Activated CD8-positive, alpha-beta memory T cell treated with anti-CD3 and anti-CD28 coated beads for 36 hours (primary cell): ENCODE measurements around the gene LSM2. TPM values are rescaled to one million over a fixed set of nuclear protein-coding genes. Genes with fewer than 3 reads are reported as not detected.
"Not testable (repeated sequence)": the region's sequence is repeated elsewhere in the genome, so short reads cannot be mapped to it uniquely, and the experiment has no call there.

Experiments
- CTCF ChIA-PET: fragments of 350-600 bp; sonication (Branson Sonifier 250); formaldehyde crosslinking; loops from one replicate; lab custom pipeline; 2021; ENCODE audit warnings: antibody characterized with exemption; lab: Charles Lee
- POLR2A ChIA-PET: fragments of 350-600 bp; sonication (Branson Sonifier 250); formaldehyde crosslinking; loops from one replicate; lab custom pipeline; 2021; ENCODE audit warnings: antibody characterized with exemption; lab: Charles Lee
- total RNA-seq, 2 experiments: library from RNA; stranded (reverse); gene quantifications; one replicate each; pipeline ENCODE4 v1.2.3, GENCODE V29; 2021

Gene LSM2
- total RNA-seq, 2 experiments from 2014 or later, result 154 to 166 TPM

DNA sequence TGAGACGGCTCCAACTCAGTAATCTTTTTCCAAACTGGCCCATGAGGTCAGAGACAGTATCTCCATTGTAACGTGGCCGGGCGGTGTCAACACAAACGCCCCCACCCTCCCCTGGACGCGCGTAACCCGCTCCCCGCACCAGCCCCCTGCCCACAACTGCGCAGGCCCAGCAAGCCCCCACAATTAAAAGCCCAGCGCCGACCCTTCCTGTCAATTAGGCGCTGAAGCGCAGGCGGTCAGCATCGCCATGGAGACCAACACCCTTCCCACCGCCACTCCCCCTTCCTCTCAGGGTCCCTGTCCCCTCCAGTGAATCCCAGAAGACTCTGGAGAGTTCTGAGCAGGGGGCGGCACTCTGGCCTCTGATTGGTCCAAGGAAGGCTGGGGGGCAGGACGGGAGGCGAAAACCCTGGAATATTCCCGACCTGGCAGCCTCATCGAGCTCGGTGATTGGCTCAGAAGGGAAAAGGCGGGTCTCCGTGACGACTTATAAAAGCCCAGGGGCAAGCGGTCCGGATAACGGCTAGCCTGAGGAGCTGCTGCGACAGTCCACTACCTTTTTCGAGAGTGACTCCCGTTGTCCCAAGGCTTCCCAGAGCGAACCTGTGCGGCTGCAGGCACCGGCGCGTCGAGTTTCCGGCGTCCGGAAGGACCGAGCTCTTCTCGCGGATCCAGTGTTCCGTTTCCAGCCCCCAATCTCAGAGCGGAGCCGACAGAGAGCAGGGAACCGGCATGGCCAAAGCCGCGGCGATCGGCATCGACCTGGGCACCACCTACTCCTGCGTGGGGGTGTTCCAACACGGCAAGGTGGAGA lies 8.5 kb upstream of the LSM2 start, which contains the start of the genes HSPA1A and HSPA1L:
Gene HSPA1A (plus strand): TSS at position 519 of the 814 bp plus-strand sequence. CDS start 214 bp downstream, at position 733.
Gene HSPA1L (minus strand): TSS at position 259 of the 814 bp plus-strand sequence. CDS start 3,311 bp downstream, outside the sequence.
- CTCF ChIA-PET, result interaction anchor here (0.7 to 1.9 kb wide), 4 partner anchors 10 to 19 kb away, joined by 3 to 7 read pairs (median 4); partner anchors contain the start of genes HSPA1B and VARS1
- POLR2A ChIA-PET, result interaction anchor here (0.5 to 2.6 kb wide), 7 partner anchors 8 to 274 kb away, joined by 3 to 12 read pairs (median 4); partner anchors contain the start of genes DDAH2, HSPA1B and LSM2

DNA sequence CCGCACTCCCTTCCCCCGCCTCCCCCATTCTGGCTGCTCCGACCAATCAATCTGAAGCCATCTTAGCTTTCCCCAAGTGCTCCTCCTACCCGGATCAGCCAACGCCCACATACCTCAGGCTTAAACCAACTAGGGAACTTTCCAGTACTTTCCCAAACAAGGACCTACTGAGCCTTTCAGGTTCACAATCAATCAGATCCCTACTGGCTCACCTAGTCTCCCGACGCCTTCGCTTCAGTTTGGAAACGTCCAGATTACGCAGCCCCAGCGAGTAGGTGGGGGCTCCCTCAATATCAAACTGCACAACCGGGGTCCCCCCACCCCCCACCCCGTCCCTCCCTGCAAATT lies 7.9 kb upstream of the LSM2 start:
- CTCF ChIA-PET, result interaction anchor here (1.6 to 2.1 kb wide), 3 partner anchors 9 to 19 kb away, joined by 4 to 8 read pairs (median 7); partner anchors contain the start of genes HSPA1B and VARS1
- POLR2A ChIA-PET, result interaction anchor here (1.0 to 2.6 kb wide), 6 partner anchors 8 to 273 kb away, joined by 3 to 12 read pairs (median 4); partner anchors contain the start of genes DDAH2, HSPA1B and LSM2

- POLR2A ChIA-PET, result interaction anchor here (0.6 to 2.6 kb wide), 9 partner anchors 8 to 236 kb away, joined by 3 to 12 read pairs (median 4); partner anchors contain the start of gene HSPA1B
- CTCF ChIA-PET, result interaction anchor here (1.2 to 2.1 kb wide), 2 partner anchors 9 to 13 kb away, joined by 5 to 8 read pairs; partner anchors contain the start of gene HSPA1B
Measured at GRCh38 chr6:31813465-31813849, 6.7 kb upstream of the LSM2 start.

DNA sequence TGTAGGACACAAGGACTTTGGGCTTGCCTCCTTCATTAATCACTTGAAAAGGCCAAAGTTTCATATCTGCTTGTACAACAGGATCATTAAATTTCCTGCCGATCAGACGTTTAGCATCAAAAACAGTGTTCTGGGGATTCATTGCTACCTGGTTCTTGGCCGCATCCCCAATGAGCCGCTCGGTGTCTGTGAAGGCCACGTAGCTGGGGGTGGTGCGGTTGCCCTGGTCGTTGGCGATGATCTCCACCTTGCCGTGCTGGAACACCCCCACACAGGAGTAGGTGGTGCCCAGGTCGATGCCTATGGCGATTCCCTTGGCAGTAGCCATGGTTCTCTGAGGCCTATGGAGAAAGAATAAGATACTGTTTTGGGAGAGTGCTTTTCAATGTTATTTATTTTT lies 4.9 kb upstream of the LSM2 start:
- ChIA-PET POLR2A (interaction anchor here (0.6 to 2.4 kb wide), 2 partner anchors 11 to 15 kb away, joined by 3 to 10 read pairs; partner anchors contain the start of gene HSPA1B), CTCF (interaction anchor here (1.2 kb wide), 1 partner anchor 10 kb away, joined by 4 read pairs; no protein-coding TSS in a partner anchor)

- CTCF ChIA-PET, result not testable (repeated sequence)
- POLR2A ChIA-PET, result interaction anchor here (0.6 kb wide), 1 partner anchor 9 kb away, joined by 3 read pairs; no protein-coding TSS in a partner anchor
Measured at GRCh38 chr6:31808599-31808998, 1.8 kb upstream of the LSM2 start.

DNA sequence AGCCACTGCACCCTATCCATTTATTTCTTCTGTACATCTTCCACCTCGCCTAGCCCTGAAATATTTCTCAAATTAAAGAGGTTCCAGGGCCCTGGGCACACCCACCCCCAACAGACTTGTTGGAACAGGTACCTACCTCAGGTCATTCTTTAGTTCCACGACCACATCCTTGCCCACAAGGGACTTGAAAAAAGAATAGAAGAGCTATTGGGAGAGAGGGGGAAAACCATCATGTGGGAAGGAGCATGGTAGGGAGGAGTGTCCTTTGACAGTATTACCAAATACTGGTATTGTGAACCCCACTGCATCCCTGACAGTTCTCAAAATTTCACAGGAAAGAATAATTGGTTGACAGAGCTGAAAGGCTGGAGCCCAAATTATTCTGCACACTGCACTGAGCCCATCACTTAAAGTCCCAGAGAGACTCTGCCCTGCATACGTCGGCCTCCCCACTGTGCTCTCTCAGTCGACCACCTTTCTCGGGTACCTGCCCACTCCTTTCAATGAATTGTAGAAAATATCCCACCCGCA lies 762 bp downstream of the LSM2 start:
- CTCF ChIA-PET, result interaction anchor here (1.0 to 2.0 kb wide), 6 partner anchors 8 to 76 kb away, joined by 4 to 10 read pairs (median 4); partner anchors contain the start of genes HSPA1A, HSPA1L and VARS1
- POLR2A ChIA-PET, result interaction anchor here (0.7 to 3.1 kb wide), 9 partner anchors 8 to 142 kb away, joined by 3 to 20 read pairs (median 3); partner anchors contain the start of genes GPANK1, HSPA1B, VARS1 and VWA7

DNA sequence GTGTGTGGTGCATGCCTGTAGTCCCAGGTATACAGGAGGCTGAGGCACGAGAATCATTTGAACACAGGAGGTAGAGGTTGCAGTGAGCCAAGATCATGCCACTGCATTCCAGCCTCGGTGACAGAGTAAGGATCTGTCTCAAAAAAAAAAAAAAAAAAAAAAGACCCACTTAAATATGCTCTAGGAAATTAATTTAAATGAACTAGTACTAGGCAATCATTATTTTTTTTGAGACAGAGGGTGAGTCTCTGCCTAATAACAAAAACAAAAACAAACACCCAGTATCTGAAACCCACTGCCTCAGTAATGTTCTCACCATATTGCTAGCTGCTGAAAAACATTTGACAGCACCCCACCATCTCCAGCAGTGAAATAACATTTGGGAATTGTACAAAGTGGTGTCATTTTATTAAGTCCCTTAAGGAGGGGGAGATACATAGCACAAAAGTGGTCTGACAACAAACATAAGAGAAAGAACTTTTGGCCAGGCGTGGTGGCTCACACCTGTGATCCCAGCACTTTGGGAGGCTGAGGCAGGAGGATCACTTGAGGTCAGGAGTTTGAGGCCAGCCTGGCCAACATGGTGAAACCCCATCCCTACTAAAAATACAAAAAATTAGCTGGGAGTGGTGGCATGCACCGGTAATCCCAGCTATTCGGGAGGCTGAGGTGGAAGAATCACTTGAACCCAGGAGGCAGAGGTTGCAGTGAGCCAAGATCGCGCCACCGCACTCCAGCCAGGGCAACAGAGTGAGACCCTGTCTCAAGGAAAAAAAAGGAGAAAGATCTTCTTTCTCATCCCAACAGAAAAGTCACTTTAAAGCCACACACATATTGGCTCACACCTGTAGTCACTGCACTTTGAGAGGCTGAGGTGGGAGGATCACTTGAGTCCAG lies 5.5 kb downstream of the LSM2 start:
- POLR2A ChIA-PET, result interaction anchor here (0.6 to 0.7 kb wide), 2 partner anchors 136 to 148 kb away, joined by 3 to 7 read pairs; no protein-coding TSS in a partner anchor

GRCh38 chr6:31799781-31800180 lies 7.0 kb downstream of the LSM2 start:
- CTCF ChIA-PET, result no interaction called here
- POLR2A ChIA-PET, result interaction anchor here (0.6 kb wide), 1 partner anchor 32 kb away, joined by 3 read pairs; no protein-coding TSS in a partner anchor

More for the DNA sequence above, 5.5 kb downstream of the LSM2 start:
- CTCF ChIA-PET, result interaction anchor here (0.7 to 0.8 kb wide), 2 partner anchors 16 to 28 kb away, joined by 3 to 7 read pairs; no protein-coding TSS in a partner anchor

DNA sequence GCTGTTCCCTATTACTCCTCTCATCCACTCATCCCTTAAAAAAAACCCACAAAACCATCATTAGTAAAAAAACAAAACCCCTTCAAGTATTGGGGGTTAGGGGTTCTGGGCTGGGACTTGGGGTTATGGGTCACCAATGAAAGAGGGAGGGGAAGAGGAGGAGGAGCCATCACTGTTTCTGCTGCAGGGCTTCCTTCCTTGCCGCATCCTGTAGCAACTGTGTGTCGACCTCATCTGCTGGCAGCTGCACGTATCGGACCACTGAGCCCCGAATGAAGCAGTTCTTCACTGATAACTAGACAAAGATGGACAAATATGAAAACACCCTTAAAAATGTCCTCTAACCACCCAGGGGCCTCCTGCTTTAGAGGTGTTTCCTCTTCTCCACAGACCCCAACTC lies 9.2 kb downstream of the LSM2 start:
- ChIA-PET POLR2A (no interaction called here), CTCF (interaction anchor here (0.9 to 1.3 kb wide), 2 partner anchors 9 to 20 kb away, joined by 3 to 4 read pairs; partner anchors contain the start of gene LSM2)

DNA sequence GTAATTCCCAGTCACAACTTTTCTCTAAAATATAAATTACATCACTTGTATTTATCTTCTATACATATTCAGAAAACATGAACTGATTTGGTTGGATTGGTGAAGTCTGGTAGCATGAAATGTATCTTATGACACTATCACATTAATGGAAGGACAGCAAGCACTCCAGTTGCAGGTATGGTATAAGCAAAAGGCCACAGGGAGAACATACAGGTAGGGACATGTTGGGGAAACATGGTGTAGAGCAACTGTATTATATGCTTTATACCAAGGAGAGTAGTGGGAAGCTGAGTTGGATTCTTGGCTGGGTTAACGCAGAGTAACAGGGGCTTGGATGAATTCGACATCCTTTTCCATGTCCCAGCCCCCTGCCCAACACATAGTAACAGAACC lies 9.8 kb downstream of the LSM2 start:
- ChIA-PET CTCF (interaction anchor here (0.9 to 2.3 kb wide), 4 partner anchors 10 to 36 kb away, joined by 3 to 7 read pairs (median 4); partner anchors contain the start of gene LSM2), POLR2A (interaction anchor here (0.6 to 2.9 kb wide), 3 partner anchors 9 to 229 kb away, joined by 3 to 20 read pairs (median 7); partner anchors contain the start of gene LSM2)

DNA sequence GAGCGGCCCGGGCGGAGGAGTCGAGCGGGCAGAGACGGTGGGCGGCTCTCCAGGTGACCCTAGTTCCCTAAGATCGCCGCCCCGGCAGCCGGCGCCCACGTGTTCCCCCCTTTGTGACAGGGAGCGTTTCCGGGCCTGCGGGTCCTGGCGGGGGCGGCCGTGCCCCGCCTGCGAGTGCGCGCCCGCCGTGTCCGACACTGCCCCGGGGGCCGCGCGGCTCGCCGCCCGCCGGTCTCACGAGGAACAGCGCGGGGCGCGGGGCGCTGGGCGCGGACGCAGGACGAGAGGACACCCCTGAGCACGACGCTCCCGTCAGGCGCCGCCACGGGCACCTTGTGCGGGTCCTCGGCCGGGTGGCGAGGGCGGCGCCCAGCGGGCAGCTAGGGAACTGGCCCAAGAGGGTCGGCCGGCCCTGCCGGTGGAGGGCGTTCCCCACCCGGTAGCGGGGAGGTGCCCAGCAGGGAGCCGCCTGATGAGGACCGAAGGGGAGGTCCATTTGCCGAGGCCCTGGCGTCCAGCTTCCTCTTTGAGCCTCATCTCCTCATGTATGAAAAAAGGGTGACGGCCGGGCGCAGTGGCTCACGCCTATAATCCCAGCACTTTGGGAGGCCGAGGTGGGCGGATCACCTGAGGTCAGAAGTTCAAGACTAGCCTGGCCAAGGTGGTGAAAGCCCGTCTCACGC lies 11.0 kb downstream of the LSM2 start, which contains the start of gene VARS1:
Gene VARS1 (minus strand): TSS at position 137 of the 683 bp plus-strand sequence. CDS start 535 bp downstream, outside the sequence.
- ChIA-PET CTCF (interaction anchor here (0.6 to 2.3 kb wide), 16 partner anchors 9 to 227 kb away, joined by 3 to 10 read pairs (median 4); partner anchors contain the start of genes CLIC1, HSPA1A, HSPA1L and LSM2), POLR2A (interaction anchor here (0.6 to 2.9 kb wide), 3 partner anchors 10 to 255 kb away, joined by 3 to 20 read pairs (median 3); partner anchors contain the start of gene LSM2)

GRCh38 chr6:31794866-31795615 lies 11.7 kb downstream of the LSM2 start:
- CTCF ChIA-PET, result interaction anchor here (0.6 to 2.3 kb wide), 8 partner anchors 8 to 63 kb away, joined by 3 to 10 read pairs (median 4); partner anchors contain the start of genes CLIC1, HSPA1A, HSPA1L and LSM2
- POLR2A ChIA-PET, result interaction anchor here (0.5 to 2.9 kb wide), 4 partner anchors 11 to 254 kb away, joined by 3 to 20 read pairs (median 6); partner anchors contain the start of gene LSM2

DNA sequence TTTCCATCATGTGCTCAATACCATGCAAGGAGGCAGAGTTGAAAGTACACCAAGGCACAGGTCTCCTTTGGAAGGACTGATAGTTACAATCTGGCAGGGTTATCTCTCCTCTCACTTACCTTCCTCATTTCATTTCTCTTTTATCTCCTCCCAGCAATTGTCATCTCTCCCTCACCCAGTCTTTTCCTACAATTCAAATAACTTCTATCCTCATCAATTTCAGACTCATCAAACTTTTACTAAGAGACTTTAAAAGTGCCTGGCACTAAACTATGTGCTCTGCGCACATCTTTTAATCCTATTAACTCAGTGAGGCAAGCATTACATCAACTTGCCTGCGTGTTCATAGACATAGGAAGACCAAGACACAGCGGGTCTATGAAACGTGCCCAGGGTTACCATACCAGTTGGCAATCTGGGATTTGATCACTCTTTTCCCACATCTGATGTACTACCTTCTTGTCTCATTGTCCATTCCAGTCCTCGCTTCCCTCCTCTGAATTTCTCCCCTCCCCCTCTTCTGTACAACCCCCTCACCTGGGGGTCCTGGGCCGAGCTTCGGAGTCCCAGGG lies 12.4 kb downstream of the LSM2 start:
- CTCF ChIA-PET, result interaction anchor here (1.5 to 2.1 kb wide), 3 partner anchors 12 to 41 kb away, joined by 5 to 10 read pairs (median 6); partner anchors contain the start of gene LSM2
- POLR2A ChIA-PET, result interaction anchor here (0.5 to 2.9 kb wide), 3 partner anchors 12 to 40 kb away, joined by 3 to 20 read pairs (median 9); partner anchors contain the start of gene LSM2

GRCh38 chr6:31793927-31794245 lies 12.9 kb downstream of the LSM2 start:
- POLR2A ChIA-PET, CTCF ChIA-PET: not testable (repeated sequence)

DNA sequence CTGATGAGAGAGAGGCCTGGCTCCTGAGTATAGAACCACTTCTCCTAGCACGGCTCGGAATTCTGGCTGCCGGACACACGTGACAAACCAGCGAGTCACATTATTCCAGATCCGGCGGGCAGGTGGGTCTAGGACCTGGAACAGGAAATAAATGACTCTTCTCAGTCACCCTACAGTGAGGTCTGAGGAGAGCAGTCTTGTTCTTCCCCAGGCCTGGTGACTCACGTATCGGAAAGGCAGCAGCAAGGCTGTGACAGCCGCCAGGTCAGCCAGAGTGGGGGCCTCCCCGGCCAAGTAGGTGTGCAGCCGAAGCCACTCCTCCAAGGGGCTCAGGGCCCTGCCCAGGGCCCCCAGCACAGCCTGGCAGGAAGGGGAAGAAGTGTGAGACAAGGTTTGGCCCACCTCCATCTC lies 14.0 kb downstream of the LSM2 start:
- ChIA-PET CTCF (no interaction called here), POLR2A (interaction anchor here (1.0 kb wide), 1 partner anchor 21 kb away, joined by 3 read pairs; no protein-coding TSS in a partner anchor)
